Activated T-cell treated with anti-CD3 and anti-CD28 coated beads, Interleukin-2, amount 50 U/mL, for 1 hour (primary cell): ENCODE data around the gene POLR3GL.

Source experiments
- DNase-seq: peaks from one replicate; pipeline ENCODE4 v3.0.0-alpha.2; 2020

The POLR3GL gene

DNA sequence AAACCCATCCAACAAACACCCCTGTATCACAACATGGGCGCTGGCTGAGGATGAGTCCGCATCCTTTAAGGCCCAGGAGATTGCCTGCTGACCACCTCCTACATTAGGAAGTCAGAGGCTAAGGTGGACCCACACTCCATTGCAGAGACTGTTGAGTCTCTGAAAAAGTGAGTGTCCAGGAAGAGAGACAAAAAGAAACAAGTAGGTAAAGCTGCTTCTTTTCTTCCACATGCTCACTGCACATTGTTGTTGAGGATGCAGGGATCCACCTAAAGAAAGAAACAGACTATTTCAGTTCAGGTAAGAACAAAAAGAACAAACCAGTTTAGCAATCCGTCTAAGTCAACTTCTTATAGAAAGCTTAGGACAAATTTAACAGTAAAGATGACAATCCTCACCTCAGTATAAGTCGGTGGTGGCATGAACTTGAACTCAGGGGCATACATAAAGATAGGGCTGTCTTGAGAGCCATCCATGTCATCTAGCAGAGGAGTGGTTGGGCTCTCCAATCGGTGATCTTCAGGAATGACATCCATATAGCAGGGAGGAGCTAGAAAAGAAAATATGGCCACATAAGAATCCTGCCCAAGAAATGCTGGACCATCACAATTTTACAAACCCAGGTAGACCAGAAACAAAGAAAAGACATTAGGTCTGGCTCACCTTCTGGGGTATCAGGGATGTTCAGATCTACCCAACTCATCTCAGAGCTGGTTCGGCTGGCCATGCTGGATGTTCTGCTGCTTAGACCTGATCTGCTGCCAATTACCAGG, 29.3 kb downstream of the POLR3GL start:
- DNase-seq, result peak; percentile 11

DNA sequence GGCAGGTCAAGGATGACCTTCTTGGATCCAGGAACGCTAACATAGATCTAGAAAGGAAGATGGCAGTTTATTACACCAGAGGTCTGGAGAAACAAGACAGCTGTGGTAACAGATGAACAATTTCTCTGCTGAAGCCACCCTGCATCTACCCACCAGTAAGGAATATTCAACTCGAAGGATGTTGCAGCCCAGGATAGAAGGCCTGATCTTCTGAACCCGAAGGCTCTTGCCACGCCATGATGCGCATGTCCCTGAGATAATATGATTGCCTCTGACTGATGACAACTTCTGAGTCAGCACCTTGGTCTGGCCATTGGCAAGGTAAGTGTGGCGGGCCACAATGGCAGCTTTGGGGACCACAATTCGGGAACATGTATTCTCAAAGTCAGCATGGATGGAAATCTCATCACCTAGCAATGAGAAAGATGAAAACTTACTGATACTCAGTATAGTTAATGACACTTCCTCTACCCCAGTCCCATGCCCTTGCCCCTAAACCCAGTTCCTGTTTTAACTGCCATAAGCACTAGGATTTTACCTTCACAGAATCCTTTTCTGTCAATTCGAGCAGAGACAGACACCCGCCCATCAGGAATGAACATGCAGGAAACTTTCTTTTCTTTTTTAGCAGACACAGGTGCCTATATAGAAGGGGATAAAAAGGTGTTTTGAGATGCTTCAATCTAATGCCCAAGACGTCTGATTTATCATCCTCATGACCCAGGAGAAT, 30.1 kb downstream of the POLR3GL start:
- DNase-seq, result peak; percentile 44

DNA sequence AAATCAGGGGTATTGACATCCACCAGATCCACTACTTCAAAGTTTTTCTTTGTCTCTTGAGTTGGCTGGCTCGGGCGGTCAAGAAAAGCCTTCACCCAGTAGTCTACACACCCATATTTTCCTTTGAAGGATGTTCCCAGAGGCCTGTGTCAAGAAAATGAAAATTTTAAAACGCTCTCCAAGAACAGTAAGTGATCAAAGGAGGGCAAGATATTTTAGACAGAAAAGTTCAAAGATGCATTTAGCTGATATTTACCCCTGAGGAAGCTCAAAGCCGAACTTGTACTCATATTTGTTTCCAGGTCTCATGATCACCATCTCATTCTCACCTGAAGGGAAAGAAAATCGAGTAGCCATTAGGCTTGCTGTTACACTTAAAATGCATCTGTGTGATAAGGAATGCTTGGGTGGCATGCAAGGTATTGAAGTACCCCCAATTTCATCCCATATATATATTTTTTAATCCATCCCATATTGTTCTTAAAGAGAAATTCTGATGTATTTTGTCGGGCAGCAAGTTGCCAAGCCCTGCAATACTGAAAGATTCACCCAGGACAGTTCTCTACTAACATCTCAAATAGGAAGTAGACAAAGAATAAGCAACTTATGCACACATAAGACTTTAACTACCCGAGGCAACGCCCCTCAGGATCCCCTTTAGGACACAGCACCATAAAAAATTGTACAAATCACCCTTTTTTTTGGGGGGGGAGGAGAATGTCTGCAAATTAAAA, 30.8 kb downstream of the POLR3GL start:
- DNase-seq, result peak; percentile 10

DNA sequence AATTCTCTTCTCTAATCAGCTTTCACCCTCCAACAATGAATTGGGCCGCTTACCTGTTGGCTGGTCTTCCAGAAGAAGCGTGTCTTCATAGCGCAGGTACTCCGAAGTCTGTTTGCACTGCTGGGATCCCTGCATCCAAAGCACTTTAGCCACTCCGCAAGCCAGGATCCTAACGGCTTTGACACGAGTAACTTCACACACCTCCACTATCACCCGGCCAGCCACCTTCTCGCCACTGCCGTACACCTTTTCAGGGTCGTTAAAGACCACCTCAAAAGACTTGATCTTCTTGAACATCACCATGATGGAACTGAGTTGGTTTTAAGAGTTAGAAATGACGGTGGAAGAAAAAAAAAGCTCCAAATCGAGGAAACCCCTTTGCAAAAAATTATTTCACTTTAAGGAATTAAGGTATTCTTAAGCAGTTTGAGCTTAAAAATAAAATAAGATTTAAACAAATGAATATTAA, 31.5 kb downstream of the POLR3GL start:
- peak; percentile 34 for DNase-seq

DNA sequence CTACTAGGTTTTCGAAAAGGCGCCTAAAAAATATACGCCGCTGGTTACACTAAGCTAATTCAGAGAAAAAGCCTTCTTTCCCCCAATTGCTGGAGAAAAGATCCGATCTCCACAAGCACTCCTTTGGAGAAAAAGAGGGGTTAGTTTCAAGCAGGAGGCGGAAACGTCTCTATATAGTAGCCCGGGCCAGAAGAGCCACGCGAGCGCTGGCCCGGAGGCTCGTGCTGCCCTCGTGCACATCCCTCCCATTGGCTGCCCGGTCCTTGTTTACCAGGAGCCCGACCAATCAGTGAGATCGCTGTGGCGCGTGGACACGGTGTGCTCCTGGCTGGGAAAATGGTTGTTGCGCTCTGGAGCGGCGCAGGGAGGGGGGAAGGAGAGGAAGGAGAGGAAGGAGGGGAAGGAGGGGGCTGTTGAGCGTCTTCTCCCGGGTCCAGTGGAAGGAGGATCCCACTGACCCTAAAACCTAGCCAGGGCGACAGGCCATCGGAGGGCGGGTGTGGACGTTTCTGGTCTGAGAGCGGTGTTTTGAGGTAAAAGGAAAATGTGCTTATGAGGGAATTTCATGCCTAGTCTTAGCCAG, 32.0 kb downstream of the POLR3GL start, which contains the start of gene TXNIP:
TXNIP (minus strand) TSS at position 147 of the 583 bp plus-strand sequence. CDS start 313 bp downstream, outside the sequence.
- DNase-seq, result peak; percentile 84

DNA sequence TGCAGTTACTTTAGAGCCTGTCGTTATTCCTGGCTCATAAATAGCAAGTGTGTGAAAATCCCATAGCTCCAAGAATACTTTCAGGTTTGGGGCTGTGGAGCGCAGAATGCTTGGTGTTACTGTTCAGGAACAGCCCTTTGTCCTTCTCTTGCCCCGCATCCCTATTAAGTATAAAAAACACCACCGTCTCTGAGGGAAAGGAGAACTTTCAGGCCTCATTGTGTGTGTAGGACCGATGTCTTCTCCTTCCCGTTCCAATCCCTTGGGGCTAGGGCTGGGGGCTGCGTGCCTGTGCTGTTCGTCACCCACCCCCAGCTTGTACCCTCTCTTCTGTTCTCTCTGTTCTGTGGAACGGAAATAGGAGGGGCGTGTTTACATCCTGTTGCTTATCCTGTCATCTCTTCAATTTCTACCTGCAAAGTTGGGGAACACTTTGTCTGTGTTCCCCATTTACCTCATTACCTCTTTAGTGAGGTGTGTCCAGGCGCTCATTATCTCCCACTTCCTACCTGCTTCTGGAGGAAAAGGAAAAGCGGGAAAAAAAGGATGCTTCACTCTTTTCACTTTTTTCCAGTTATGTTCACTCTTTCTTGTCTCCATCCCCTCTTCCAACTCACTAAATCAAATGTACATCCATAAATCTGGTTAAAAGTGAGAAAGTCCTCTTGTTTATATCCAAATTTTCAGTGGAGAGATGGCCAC, 32.7 kb downstream of the POLR3GL start:
- DNase-seq, result peak; percentile 61

DNA sequence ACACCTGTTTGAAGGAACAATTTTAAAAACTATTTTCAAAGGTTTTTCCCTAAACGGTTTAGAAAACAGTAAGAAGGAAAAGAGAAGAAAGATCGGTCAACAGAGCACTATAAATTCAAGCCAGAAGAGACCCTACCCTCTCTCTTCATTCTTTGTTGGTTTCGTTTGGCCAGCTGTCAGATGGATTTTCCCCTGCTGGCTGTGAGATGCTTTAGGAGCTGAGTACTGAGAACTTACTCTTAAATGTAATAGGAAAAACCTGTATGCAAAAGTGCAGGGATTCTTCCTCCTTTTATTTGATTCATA, 33.2 kb downstream of the POLR3GL start:
- peak; percentile 7 for DNase-seq

DNA sequence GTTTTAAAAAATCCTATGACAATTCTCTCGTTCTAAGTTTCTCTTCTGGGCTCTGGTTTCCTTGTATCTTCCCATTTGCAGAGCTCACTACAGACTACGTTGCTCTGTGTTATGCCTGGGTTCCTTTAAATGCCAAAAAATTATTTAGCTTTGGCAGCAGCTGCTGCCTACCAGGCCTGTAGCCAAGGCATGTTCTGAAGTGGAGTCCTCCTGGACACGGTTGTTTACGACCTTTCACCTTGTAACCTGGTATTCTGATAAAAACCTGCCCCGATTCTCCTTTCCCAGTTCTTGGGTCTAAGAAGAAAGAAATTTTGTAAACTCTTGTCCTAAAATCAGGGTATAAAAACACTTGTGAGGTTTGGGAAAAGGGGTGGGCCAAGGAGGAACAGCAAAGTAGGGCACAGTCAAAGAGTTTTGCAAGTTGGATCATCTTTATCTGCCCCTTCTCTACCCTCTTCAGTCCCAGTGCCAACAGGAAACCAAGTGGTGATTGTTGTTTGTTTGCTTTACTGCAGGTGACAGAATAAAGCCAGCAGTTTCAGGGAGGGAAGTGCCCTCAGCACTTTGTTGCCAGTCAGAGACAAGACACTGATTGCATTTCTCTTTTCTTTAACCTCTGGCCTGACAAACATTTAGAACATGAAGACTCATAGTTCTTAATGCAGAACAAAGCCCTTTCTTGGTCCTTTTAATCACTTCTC, 35.0 kb downstream of the POLR3GL start:
- peak; percentile 19 for DNase-seq

DNA sequence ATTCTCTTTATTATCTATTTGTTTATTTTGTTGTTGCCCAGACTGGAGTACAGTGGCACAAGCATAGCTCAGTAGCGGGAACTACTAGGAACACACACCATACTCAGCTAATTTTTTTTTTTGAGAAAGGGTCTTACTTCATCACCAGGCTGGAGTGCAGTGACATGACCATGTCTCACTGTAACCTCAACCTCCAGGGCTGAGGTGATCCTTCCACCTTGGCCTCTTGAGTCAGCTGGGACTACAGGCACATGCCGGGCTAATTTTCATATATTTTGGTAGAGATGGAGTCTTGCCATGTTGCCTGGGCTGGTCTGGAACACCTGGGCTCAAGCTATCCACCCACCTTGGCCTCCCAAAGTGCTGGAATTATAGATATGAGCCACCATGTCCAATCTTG, 37.2 kb downstream of the POLR3GL start:
- no peak for DNase-seq

DNA sequence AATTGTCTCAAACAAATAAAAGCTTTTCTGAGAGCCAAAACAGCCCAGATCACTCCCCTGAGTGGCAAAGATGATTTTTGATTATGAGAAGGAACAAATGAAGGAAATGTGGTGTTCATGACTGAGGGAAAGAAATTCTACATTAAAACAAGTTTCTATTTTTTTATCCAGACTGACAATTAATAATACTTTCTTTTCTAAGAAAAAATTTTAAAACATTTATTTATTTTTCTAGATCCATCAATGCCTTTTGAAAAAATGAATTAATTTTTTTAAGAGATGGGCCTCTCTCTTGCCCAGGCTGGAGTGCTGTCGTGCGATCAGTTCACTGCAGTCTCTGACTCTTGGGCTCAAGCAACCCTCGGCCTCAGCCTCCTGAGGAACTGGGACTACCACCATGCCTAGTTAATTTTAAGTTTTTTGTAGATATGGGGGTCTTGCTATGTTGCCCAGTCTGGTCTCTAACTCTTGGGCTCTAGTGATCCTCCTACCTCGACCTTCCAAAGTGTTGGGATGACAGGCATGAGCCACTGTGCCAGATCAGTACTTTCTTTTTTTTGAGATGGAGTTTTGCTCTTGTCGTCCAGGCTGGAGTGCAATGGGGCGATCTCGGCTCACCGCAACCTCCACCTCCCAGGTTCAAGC, 43.1 kb downstream of the POLR3GL start:
- DNase-seq, result no peak

DNA sequence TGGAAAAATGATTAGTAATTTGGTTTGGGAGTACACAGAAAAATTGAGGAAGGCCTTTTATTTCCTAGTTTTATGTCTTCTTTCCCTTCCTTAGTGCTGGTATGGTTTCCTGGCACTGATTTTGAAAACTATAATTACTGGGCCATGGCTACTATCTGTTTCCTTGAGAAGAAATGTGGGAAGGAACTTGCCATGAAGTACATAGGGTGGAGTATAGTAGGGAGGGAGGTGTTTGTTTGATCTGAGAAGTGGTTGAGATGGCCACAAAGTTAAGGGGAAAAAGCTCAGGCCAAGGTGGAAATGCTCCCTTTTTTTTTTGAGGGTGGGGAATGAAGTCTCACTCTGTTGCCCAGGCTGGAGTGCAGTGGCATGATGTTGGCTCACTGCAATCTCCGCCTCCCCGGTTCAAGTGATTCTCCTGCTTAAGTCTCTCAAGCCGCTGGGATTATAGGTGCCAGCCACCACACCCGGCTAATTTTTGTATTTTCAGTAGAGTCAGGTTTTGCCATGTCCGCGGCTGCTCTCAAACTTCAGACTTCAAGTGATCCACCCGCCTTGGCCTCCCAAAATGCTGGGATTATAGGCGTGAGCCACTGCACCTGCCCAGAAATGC, 45.7 kb downstream of the POLR3GL start:
- DNase-seq, result no peak

DNA sequence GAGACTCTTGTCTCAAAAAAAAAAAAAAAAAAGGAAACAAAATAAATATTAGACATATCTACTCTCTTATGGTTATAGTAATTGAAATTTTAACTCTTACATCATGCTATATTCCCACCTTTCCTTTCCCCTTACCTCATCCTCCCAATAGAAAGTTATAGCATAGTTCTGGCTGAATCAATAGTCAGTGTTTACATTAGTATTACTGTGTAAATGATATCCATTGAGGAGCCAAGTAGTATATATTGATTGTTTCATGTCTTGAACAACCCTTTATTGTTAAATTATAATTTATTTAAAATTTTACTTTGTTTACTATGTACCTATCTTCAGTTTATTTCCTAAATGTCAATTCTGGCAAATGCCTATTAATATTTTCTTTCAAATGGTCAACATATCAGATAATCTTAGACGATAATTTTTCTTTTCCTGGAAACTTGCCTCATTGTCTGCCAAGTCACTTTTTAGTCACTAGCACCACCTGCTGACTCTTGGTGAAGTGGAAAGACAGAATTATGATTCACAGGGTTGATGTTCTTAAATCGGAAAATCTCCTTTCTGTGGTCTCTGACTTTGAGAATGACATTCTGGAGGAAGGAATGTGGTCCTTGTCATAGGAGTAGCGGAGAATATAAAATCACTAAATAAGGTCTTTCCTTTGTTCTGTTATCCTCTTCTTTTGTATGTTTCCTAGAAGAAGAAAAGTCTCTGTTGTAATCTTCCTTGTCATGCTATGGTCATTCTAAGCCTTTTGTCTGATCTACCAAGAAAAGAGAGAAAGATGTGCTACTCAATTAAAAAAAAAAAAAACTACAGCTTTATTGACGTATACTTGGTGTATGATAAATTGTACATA, 48.4 kb downstream of the POLR3GL start:
- no peak for DNase-seq

DNA sequence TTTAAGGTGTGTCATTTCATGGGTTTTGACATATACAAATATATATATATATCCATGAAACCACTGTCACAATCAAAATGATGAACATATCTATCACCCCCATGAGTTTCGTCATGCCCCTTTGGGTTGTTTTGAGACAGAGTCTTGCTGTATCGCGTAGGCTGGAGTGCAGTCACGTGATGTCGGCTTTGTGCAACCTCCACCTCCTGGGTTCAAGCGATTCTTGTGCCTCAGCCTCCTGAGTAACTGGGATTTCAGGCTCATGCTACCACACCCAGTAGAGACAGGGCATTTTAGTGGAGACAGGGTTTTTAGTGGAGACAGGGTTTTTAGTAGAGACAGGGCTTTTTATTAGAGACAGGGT, 49.1 kb downstream of the POLR3GL start:
- DNase-seq, result no peak

DNA sequence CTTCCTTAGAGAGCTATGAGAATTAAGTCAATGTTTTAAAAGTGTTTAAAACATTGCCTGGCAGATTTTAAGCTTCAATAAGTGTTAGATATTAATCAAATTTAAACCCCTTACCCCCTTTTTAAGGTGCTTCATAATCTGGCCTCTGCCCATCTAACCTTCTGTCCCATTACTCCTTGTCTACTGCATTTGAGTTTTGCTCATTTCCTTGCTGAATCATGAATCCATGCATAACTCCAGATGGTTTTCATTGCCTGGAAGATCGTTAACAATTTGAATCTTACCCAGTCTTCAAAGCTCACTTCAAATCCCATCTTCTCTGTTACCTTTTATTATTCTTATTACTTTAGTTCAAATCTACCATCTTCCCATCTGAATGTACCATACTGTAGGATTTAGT, 52.4 kb downstream of the POLR3GL start:
- DNase-seq, result no peak

DNA sequence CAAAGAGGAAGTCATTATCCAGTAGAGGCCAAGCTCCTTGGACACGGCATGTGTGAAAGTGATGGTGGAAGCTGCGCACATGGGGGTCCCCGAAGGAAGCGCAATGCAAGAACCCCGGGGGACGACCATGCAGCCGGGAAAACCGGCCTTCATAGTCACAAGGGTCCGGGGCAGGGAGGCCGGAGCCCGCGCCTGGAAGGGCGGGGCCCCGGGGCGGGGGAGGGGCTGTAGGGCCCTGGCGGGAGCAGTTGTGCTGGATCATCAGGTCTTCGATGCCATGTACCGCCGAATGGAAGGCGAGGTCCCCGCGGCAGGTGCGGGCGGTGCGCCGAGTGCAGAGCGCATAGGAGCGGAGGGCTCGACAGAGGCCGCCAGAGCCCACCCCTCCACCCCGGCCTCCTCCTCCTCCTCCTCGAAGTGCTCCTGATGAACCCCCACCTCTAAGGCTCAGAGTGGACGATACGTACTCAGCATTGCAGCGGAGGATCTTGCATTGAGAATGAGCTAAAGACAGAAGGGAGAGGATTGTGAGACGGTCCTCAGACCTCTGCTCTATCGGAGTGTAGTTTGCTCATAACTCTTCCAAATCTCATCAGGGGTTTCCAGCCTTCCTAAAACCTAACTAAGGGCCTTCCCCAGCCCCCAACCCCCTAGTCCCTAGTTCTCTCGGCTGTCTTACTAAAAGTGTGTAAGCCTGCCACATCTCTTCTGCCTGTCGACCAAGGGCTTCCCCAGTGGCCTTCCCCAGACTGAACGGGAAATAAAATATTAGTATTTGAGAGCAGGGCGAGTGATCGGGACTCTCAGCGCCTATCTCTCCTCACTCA, 55.0 kb downstream of the POLR3GL start:
- DNase-seq, result no peak

DNA sequence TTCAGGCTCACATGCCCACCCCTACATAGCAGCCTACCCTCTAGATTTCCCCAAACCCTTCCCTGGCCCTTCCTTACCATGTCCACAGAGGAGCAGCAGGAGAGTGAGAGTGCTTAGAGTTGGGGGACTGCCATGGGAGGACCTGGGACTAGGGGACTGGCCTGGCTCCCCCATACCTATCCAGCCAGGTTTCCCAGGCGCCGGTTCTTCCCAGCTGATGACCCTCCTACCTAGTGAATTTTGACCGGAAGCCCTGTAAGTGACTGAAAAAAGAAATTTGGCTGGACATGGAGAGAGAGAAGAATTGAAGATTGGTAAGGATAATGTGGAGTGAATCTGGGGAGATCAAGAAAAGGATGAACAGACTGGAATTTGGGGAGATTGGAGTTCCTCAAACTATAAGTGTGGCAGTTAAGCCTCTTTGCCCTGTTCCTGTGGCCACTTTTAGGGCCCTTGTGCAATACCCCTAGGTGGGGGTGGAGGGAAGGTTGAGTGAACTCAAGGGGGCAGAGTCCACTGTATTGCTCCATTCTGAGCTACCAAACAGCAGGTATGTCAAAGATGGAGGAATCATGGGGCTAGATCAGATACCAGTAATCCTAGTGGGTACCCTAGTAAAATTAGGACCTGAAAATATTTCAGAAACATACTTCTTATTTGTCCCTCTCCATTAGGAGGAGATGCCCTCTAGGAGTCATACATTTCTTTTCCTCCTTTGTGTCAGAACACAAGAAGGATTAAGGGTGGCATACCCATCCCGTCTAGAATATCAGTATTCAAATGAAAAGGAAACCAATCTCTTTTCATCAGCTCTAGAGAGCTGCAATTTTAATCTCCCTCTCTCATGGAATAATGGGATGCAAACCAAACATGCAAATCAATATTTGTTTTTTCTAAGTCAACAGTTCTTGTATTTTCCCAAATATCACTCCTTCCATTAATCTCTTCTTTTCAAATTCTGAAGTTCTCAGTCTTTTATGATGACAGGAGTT, 55.9 kb downstream of the POLR3GL start:
- DNase-seq, result no peak

DNA sequence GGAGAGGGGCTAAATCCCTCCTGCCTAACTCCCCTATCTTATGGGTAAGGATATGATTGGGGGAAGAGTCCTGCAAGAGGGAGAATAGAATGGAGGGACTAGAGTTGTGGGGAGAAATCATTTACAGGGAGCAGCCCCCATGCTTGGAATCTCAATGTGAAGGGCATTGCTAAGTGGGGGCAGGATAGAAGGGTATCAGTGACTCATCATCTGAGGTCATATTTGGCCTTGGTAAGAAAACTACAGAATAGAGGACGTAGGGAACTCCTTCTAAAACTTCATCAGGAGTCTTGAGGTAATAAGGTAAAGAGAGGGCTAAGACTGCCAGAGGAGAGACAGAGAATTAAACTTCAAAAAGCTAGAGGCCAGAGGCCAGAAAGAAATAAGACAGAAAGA, 56.6 kb downstream of the POLR3GL start:
- DNase-seq, result no peak
